Measurements from ENCODE around the gene CD99L2.

Gene CD99L2

DNA sequence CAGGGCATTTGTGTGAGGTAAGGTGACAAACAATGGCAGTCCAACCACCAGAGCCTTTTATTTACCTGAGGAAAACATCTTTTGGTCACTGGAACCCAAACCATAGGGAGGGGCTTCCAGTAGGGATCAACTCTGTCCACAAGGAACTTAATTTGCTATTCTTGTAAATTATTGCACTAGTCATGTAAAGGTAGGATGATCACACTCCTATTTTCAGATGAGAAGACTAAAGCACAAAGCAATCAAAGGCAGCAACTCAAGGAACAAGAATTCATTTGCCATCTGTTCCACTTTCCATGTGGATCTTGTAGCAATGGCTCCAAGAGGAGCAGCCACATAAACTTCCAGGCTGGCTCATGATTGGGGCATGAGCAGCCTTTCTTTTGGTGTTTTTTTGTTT lies 35.3 kb downstream of the CD99L2 start:
- H3K27me3 ChIP-seq (ENCODE audit: insufficient read depth, low read length, poor library complexity, severe bottlenecking), result no peaks in the 10 kb centered on the region
- TF ChIP-seq EZH2phosphoT487 (IDR thresholded peaks at IDR 0.05; ENCODE audit: borderline replicate concordance), result no peak
- no peak for TF ChIP-seq CTCF (conservative IDR thresholded peaks at IDR 0.05; ENCODE audit: low read length)
- H2AFZ ChIP-seq (ENCODE audit: low read length), result no peak overlapping the region
- no peak overlapping the region for H3K4me2 ChIP-seq (ENCODE audit: low read depth, low read length, poor library complexity, severe bottlenecking)
- no peak overlapping the region for H3K9ac ChIP-seq (ENCODE audit: low read depth, low read length, poor library complexity, severe bottlenecking)
- no peaks in the 10 kb centered on the region for H3K9me3 ChIP-seq (ENCODE audit: insufficient read depth, low read depth, low read length)
- H4K20me1 ChIP-seq (ENCODE audit: insufficient read depth, low read length, poor library complexity, severe bottlenecking), result no peaks in the 10 kb centered on the region
- no peaks in the 10 kb centered on the region for H3K4me1 ChIP-seq (ENCODE audit: insufficient read depth, low read length, poor library complexity, severe bottlenecking)
- no peaks in the 10 kb centered on the region for H3F3A ChIP-seq (ENCODE audit: low read depth)
- H3K9me2 ChIP-seq (replicated peaks; ENCODE audit: low read depth, low read length), result no peaks in the 10 kb centered on the region
- no peak overlapping the region for H3K4me3 ChIP-seq (ENCODE audit: low read length, poor library complexity, severe bottlenecking)
- no peaks in the 10 kb centered on the region for H3K79me2 ChIP-seq (ENCODE audit: insufficient read depth, low read length)
- no peaks in the 10 kb centered on the region for H3K36me3 ChIP-seq (ENCODE audit: insufficient read depth, low read length)

DNA sequence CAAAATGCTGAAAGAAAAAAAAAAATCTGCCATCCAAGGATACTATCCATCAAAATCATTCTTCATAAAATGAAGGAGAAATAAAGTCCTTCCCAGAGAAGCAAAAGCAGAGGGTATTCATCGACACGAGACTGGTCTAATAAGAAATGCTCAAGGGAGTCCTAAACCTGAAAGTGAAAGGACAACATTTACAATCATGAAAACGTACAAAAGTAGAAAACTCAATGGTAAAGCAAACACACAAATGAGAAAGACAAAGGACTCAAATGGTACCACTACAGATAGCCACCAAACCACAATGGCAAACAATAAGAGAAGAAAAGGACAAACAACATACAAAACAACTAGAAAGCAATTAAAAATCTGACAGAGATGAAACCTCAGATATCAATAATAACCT lies 41.0 kb downstream of the CD99L2 start:
- Histone ChIP-seq H2AFZ (ENCODE audit: low read length) (no peak overlapping the region), H3K9me3 (ENCODE audit: insufficient read depth, low read depth, low read length) (peaks cover 3% of the 10 kb centered on the region; the same call in 1 of the 2 replicates), H3K27me3 (ENCODE audit: insufficient read depth, low read length, poor library complexity, severe bottlenecking) (no peaks in the 10 kb centered on the region), H3K4me1 (ENCODE audit: insufficient read depth, low read length, poor library complexity, severe bottlenecking) (no peaks in the 10 kb centered on the region), H3K79me2 (ENCODE audit: insufficient read depth, low read length) (no peaks in the 10 kb centered on the region), H3K9ac (ENCODE audit: low read depth, low read length, poor library complexity, severe bottlenecking) (no peak overlapping the region), H3K4me3 (ENCODE audit: low read length, poor library complexity, severe bottlenecking) (no peak overlapping the region), H3F3A (ENCODE audit: low read depth) (no peaks in the 10 kb centered on the region), H3K36me3 (ENCODE audit: insufficient read depth, low read length) (no peaks in the 10 kb centered on the region), H3K9me2 (replicated peaks; ENCODE audit: low read depth, low read length) (no peaks in the 10 kb centered on the region), H4K20me1 (ENCODE audit: insufficient read depth, low read length, poor library complexity, severe bottlenecking) (no peaks in the 10 kb centered on the region), H3K4me2 (ENCODE audit: low read depth, low read length, poor library complexity, severe bottlenecking) (no peak overlapping the region)
- no peak for TF ChIP-seq CTCF (conservative IDR thresholded peaks at IDR 0.05; ENCODE audit: low read length)
- TF ChIP-seq EZH2phosphoT487 (IDR thresholded peaks at IDR 0.05; ENCODE audit: borderline replicate concordance), result no peak

DNA sequence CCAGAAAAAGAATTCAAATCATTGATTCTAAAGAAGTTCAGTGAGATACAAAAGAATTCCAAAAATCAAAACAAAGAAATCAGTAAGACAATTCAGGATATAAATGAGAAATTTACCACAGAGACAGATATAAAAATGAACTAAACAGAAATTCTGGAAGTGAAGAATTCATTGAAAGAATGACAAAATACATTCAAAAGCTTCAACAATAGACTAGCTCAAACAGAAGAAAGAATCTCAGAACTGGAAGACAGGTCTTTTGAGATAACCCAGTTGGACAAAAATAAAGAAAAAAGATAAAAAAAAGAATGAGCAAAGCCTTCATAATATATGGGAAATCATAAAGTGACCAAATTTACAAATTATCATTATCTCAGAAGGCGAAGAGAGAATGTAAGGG lies 41.7 kb downstream of the CD99L2 start:
- no peaks in the 10 kb centered on the region for H3K9me2 ChIP-seq (replicated peaks; ENCODE audit: low read depth, low read length)
- TF ChIP-seq EZH2phosphoT487 (IDR thresholded peaks at IDR 0.05; ENCODE audit: borderline replicate concordance) (no peak), CTCF (conservative IDR thresholded peaks at IDR 0.05; ENCODE audit: low read length) (no peak)
- no peaks in the 10 kb centered on the region for H3F3A ChIP-seq (ENCODE audit: low read depth)
- no peak overlapping the region for H3K4me2 ChIP-seq (ENCODE audit: low read depth, low read length, poor library complexity, severe bottlenecking)
- no peaks in the 10 kb centered on the region for H3K4me1 ChIP-seq (ENCODE audit: insufficient read depth, low read length, poor library complexity, severe bottlenecking)
- H4K20me1 ChIP-seq (ENCODE audit: insufficient read depth, low read length, poor library complexity, severe bottlenecking), result no peaks in the 10 kb centered on the region
- no peaks in the 10 kb centered on the region for H3K36me3 ChIP-seq (ENCODE audit: insufficient read depth, low read length)
- H3K79me2 ChIP-seq (ENCODE audit: insufficient read depth, low read length), result no peaks in the 10 kb centered on the region
- peaks cover 3% of the 10 kb centered on the region; the same call in 1 of the 2 replicates for H3K9me3 ChIP-seq (ENCODE audit: insufficient read depth, low read depth, low read length)
- no peaks in the 10 kb centered on the region for H3K27me3 ChIP-seq (ENCODE audit: insufficient read depth, low read length, poor library complexity, severe bottlenecking)
- H2AFZ ChIP-seq (ENCODE audit: low read length), result no peak overlapping the region
- no peak overlapping the region for H3K4me3 ChIP-seq (ENCODE audit: low read length, poor library complexity, severe bottlenecking)
- H3K9ac ChIP-seq (ENCODE audit: low read depth, low read length, poor library complexity, severe bottlenecking), result no peak overlapping the region

Data from Loucy (cell line).